Fibroblast of lung (primary cell): ENCODE results near the gene NEDD4L. TPM values are rescaled to one million over a fixed set of nuclear protein-coding genes. Genes with fewer than 3 reads are reported as not detected.

ENCODE experiments used
- DNase-seq, 2 donors: peaks; one replicate each; pipeline versions ENCODE4 v3.0.0 to v3.0.0-alpha.2; 2010; ENCODE audit warnings: low read depth in 2 of 2
- H2AFZ ChIP-seq: 2 replicates; pipeline ENCODE4 v1.5.1; 2012; ENCODE audit warnings: low read length, control low read depth, inconsistent platforms
- H3K27ac ChIP-seq: 2 replicates; pipeline ENCODE4 v1.5.1; 2011; ENCODE audit warnings: low read length, control low read depth; ENCODE audit not compliant: insufficient read depth
- H3K27me3 ChIP-seq: 2 replicates; pipeline ENCODE4 v1.5.1; 2011; ENCODE audit warnings: mild to moderate bottlenecking, low read length; ENCODE audit not compliant: control insufficient read depth, insufficient read depth
- H3K36me3 ChIP-seq: 2 replicates; pipeline ENCODE4 v1.5.1; 2011; ENCODE audit warnings: low read length; ENCODE audit not compliant: control insufficient read depth, insufficient read depth
- H3K4me1 ChIP-seq: 2 replicates; pipeline ENCODE4 v1.5.1; 2011; ENCODE audit warnings: low read length; ENCODE audit not compliant: control insufficient read depth, insufficient read depth; ENCODE audit errors: extremely low read depth
- H3K4me2 ChIP-seq: 2 replicates; pipeline ENCODE4 v1.5.1; 2011; ENCODE audit warnings: low read length, control low read depth; ENCODE audit not compliant: insufficient read depth; ENCODE audit errors: extremely low read depth
- H3K4me3 ChIP-seq, 4 experiments: fragments of 200-600 bp in 1 of 4; sonication (generic) in 1 of 4; replicated peaks in 1 of 4; 2 replicates each; pipeline ENCODE4 v1.5.1; 2011 to 2016; ENCODE audit warnings: low read length in 4 of 4, low read depth in 3 of 4, mild to moderate bottlenecking in 3 of 4, control low read depth in 2 of 4, inconsistent platforms in 1 of 4, mixed read lengths in 1 of 4; ENCODE audit not compliant: insufficient read depth in 1 of 4; ENCODE audit errors: control extremely low read depth in 1 of 4
- H3K79me2 ChIP-seq: 2 replicates; pipeline ENCODE4 v1.5.1; 2012; ENCODE audit warnings: mild to moderate bottlenecking, low read length, inconsistent platforms; ENCODE audit not compliant: control insufficient read depth, insufficient read depth
- H3K9ac ChIP-seq: 2 replicates; pipeline ENCODE4 v1.5.1; 2011; ENCODE audit warnings: mild to moderate bottlenecking, low read length, control low read depth; ENCODE audit not compliant: insufficient read depth
- H3K9me3 ChIP-seq: 2 replicates; pipeline ENCODE4 v1.5.1; 2012; ENCODE audit warnings: low read depth, low read length; ENCODE audit not compliant: control insufficient read depth, insufficient read depth
- H4K20me1 ChIP-seq: 2 replicates; pipeline ENCODE4 v1.5.1; 2011; ENCODE audit warnings: low read length; ENCODE audit not compliant: control insufficient read depth, insufficient read depth; ENCODE audit errors: extremely low read depth
- EZH2 ChIP-seq: IDR thresholded peaks from 2 replicates; pipeline ENCODE4 v1.5.1; 2012; ENCODE audit warnings: low read length, control low read depth, mild to moderate bottlenecking; ENCODE audit errors: missing control alignments
- polyA plus RNA-seq, 2 donors: library from polyadenylated mRNA; depleted of rRNA in 1 of 2; stranded (reverse) in 1 of 2; unstranded in 1 of 2; fragments of >200 nt; gene quantifications; 2 replicates each; pipeline ENCODE4 v1.2.1, GENCODE V29; 2011 to 2012; ENCODE audit warnings: missing spikeins in 1 of 2
- total RNA-seq: library from RNA; depleted of rRNA; stranded (reverse); fragments of >200 nt; gene quantifications from 2 replicates; pipeline ENCODE4 v1.2.1, GENCODE V29; 2014
- TF ChIP-seq, protein P1 (sequence below), 2 donors: IDR thresholded peaks in 1 of 2; conservative IDR thresholded peaks in 1 of 2; 1 replicate in 1 of 2; 2 replicates in 1 of 2; pipeline ENCODE4 v1.5.1; 2011 to 2012; ENCODE audit warnings: low read length in 2 of 2, control low read depth in 1 of 2, inconsistent platforms in 1 of 2, low read depth in 1 of 2, mild to moderate bottlenecking in 1 of 2

NEDD4L gene
- total and polyA plus RNA-seq, 2 donors (not counting 1 experiment from before 2014, with no cell fraction given) = 5.5 to 18.7 TPM

DNA sequence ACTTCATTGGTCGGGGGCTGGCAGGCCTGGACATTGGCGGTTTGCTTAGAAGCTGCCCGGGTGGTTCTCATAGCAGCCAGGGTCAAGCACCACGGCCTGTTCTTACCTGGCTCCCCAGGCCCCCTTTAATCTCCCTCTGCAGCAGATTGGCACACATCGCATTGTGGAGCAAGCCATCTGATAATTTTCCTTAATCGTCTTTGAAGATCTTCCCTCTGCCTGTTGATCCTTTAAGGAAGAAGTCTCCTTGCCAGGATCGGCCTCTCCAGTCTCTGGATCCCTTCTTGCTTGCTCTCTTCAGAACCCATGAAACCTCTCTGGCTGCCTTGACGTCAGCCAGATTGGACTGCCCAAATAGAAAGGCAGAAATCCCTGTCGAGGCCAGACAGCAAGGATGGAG lies 75.8 kb downstream of the NEDD4L start:
- no peaks in the 10 kb centered on the region for H3K9me3 ChIP-seq
- H3K4me1 ChIP-seq = peaks cover 2% of the 10 kb centered on the region
- no peak for TF ChIP-seq EZH2
- TF ChIP-seq, protein P1, sequence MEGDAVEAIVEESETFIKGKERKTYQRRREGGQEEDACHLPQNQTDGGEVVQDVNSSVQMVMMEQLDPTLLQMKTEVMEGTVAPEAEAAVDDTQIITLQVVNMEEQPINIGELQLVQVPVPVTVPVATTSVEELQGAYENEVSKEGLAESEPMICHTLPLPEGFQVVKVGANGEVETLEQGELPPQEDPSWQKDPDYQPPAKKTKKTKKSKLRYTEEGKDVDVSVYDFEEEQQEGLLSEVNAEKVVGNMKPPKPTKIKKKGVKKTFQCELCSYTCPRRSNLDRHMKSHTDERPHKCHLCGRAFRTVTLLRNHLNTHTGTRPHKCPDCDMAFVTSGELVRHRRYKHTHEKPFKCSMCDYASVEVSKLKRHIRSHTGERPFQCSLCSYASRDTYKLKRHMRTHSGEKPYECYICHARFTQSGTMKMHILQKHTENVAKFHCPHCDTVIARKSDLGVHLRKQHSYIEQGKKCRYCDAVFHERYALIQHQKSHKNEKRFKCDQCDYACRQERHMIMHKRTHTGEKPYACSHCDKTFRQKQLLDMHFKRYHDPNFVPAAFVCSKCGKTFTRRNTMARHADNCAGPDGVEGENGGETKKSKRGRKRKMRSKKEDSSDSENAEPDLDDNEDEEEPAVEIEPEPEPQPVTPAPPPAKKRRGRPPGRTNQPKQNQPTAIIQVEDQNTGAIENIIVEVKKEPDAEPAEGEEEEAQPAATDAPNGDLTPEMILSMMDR (conservative IDR thresholded peaks at IDR 0.05 in 1 of 2, IDR thresholded peaks at IDR 0.05 in 1 of 2; ENCODE audit: low read depth in 1 of 2, low read length in 2 of 2) = no peak
- H3K9ac ChIP-seq = no peak overlapping the region
- H3K36me3 ChIP-seq = no peaks in the 10 kb centered on the region
- H3K27me3 ChIP-seq = no peaks in the 10 kb centered on the region
- no peaks in the 10 kb centered on the region for H4K20me1 ChIP-seq
- H3K4me3 ChIP-seq = no peak overlapping the region
- no peak overlapping the region for H3K27ac ChIP-seq
- no peak overlapping the region for H3K4me2 ChIP-seq
- no peak overlapping the region for H2AFZ ChIP-seq
- H3K79me2 ChIP-seq = no peaks in the 10 kb centered on the region
- DNase-seq = no peak

DNA sequence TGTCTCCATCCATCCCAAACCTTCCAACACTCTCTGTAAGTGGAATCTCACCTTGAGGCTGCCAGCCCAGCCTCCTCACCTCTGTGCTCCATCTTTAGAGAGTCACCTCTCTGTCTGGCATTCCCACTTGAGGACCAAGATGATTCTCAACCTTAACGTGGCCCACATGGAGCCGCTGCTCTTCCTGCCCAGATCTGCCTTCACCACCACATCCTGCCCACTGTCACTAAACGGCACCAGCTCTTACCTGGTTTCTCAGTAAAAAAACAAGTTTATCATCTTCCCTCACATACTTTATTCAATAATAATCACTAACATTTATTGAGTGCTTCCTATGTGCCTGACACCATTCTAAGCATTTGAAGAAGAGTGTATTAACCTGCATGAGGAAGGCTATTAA lies 80.4 kb downstream of the NEDD4L start:
- H3K4me2 ChIP-seq = no peak overlapping the region
- H2AFZ ChIP-seq = no peak overlapping the region
- H3K27ac ChIP-seq = no peak overlapping the region
- no peaks in the 10 kb centered on the region for H3K9me3 ChIP-seq
- no peak overlapping the region for H3K9ac ChIP-seq
- no peaks in the 10 kb centered on the region for H3K36me3 ChIP-seq
- H3K4me3 ChIP-seq = no peak overlapping the region
- H4K20me1 ChIP-seq = no peaks in the 10 kb centered on the region
- no peaks in the 10 kb centered on the region for H3K27me3 ChIP-seq
- DNase-seq = no peak
- TF ChIP-seq, protein P1 (conservative IDR thresholded peaks at IDR 0.05 in 1 of 2, IDR thresholded peaks at IDR 0.05 in 1 of 2; ENCODE audit: low read depth in 1 of 2, low read length in 2 of 2) = no peak
- TF ChIP-seq EZH2 = no peak
- H3K4me1 ChIP-seq = no peaks in the 10 kb centered on the region
- H3K79me2 ChIP-seq = no peaks in the 10 kb centered on the region

GRCh38 chr18:58125183-58125582 lies 81.2 kb downstream of the NEDD4L start:
- Histone ChIP-seq H3K4me1 (no peaks in the 10 kb centered on the region), H4K20me1 (no peaks in the 10 kb centered on the region), H3K36me3 (no peaks in the 10 kb centered on the region), H2AFZ (no peak overlapping the region), H3K4me2 (no peak overlapping the region), H3K9me3 (no peaks in the 10 kb centered on the region), H3K79me2 (no peaks in the 10 kb centered on the region), H3K27me3 (no peaks in the 10 kb centered on the region), H3K9ac (no peak overlapping the region), H3K4me3 (no peak overlapping the region), H3K27ac (no peak overlapping the region)
- peak in 1 of 2 donors; percentile 11 for DNase-seq
- TF ChIP-seq, protein P1 (conservative IDR thresholded peaks at IDR 0.05 in 1 of 2, IDR thresholded peaks at IDR 0.05 in 1 of 2; ENCODE audit: low read depth in 1 of 2, low read length in 2 of 2) = no peak
- no peak for TF ChIP-seq EZH2
